Measurements from ENCODE around the gene SNED1. TPM values are rescaled to one million over a fixed set of nuclear protein-coding genes. Genes with fewer than 3 reads are reported as not detected.

SNED1 gene
- total RNA-seq (2014; rRNA removed; shearing (Covaris generic)): 0.07 and 2.2 TPM in 2 replicates

DNA sequence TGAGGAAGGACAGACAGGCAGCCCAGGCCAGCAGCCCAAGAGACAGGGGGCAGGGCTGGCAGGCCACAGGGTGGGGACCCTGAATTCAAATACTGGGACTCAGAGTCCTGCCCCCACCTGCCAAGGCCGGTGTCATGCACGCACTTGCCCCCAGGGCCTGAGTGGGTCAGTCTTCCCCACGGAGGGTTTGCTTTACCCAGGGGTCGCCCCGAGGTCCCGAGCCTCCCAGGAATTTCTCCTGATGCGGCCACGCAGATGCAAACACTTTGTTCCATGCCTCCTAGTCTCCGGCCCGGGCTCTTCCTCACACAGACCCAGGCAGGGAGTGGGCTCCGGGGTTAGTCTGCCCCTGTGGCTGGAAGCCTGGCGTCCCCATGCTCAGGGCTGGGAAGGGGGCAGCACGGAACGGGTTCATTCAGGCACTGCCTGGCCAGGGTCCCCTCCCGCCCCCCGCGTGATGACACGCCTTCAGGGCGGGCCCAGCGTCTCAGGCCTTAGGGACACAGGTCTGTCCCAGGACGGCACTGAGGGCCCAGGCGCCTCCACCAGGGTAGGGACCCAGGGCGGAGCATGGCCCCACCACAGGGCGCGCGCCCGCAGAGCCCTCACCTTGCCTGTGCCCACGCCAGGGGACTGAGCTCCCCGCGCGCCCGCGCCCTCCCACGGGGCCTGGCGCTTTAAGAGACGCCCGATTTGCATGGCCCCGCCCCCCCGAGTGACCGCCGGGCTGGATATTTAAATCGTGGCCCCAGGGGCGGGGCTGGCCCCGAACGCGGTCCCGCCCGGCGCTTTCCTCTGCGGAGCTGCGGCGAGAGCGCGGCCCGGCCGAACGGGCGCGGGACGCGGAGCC, at the start of gene SNED1:
Gene SNED1 (plus strand): TSS at position 763 of the 850 bp plus-strand sequence. CDS start 220 bp downstream, outside the sequence.
- in situ Hi-C loops (cut with HindIII; ENCODE audit: low sequenced_read_pairs): no loop called here
- peak; percentile 80 for DNase-seq (ENCODE audit: low spot score)

DNA sequence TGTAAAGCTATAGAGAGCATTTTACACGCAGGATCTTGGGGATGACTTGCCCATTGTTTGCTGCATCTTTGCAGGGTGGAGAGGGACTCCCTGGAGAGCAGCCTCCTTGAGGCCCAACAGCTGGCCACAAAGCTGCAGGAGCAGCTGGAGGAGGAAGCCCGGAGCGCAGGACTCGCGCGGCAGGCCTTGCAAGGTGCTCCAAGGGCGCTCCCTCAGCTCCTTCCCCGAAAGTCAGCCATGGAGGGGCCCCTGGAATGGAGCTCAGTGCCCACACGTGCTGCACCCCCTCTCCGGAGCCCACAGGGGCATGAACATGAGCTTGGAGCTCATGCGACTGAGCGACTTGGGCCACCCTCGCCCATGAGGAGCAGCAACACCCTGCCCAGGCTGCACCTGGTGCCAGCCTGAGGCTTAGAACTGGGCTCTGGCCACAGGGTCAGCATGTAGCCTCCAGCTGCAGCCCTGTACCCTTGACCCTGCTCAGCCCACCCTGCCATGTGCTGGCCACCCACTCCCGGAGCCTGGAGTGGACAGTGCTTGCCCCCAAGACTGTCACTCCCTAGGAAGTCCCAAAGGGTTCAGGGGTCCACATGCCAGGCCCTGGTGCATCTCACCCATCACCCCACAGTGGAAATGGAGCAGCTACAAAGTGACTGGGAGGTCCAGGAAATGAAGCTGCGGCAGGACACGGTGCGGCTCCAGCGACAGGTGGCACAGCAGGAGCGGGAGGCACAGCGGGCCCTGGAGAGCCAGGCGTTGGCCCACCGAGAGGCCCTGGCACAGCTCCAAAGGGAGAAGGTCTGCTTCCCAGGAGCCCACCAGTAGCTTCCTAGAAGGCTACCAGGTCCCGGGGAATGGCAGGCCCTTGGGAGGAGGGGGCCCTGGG, 49.3 kb upstream of the SNED1 start:
- in situ Hi-C loops (cut with HindIII; ENCODE audit: low sequenced_read_pairs): no loop called here
- no peak for DNase-seq (ENCODE audit: low spot score)

DNA sequence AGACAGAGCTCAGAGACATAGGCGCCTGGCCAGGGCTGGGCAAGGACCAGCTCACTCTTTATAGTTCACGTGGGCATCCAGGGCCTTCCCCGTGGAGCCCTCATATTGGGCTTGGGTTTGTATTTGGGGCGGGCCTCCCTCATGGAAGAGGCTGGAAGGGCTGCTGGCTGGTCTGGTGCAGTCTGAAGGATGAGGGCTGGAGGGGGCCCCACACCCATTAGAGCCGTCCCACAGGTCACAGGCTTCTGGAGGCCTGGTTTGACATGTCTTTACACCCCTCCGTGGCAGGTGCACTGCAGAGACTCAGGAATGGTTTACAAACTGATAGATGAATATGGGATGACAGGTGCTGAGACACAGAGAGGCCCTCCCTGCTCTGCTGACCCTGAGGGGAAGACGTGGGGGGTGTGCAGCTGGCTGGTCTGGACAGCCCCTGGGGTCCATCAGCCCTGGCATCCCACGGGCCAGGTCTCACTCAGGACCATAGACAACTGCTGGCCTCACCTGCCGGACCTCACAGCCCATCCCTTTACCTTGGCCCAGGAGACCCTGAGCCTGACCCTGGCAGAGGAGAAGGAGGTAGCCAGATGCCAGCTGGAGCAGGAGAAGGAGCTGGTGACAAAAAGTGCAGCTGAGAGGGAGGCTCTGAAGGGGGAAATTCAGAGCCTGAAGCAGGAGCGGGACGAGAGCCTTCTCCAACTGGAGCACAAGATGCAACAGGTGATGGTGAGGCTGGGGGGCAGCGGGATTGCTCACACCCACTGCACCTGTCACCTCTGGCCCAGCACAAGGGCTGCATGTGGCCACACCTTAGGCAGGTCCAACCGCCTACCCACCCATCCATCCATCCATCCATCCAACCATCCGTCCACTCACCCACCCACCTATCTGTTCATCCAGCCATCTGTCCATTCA, 48.4 kb upstream of the SNED1 start:
- in situ Hi-C loops (cut with HindIII; ENCODE audit: low sequenced_read_pairs): no loop called here
- no peak for DNase-seq (ENCODE audit: low spot score)

GRCh38 chr2:240951045-240951594, 47.3 kb upstream of the SNED1 start:
- DNase-seq (ENCODE audit: low spot score): no peak
- in situ Hi-C loops (cut with HindIII; ENCODE audit: low sequenced_read_pairs): no loop called here

DNA sequence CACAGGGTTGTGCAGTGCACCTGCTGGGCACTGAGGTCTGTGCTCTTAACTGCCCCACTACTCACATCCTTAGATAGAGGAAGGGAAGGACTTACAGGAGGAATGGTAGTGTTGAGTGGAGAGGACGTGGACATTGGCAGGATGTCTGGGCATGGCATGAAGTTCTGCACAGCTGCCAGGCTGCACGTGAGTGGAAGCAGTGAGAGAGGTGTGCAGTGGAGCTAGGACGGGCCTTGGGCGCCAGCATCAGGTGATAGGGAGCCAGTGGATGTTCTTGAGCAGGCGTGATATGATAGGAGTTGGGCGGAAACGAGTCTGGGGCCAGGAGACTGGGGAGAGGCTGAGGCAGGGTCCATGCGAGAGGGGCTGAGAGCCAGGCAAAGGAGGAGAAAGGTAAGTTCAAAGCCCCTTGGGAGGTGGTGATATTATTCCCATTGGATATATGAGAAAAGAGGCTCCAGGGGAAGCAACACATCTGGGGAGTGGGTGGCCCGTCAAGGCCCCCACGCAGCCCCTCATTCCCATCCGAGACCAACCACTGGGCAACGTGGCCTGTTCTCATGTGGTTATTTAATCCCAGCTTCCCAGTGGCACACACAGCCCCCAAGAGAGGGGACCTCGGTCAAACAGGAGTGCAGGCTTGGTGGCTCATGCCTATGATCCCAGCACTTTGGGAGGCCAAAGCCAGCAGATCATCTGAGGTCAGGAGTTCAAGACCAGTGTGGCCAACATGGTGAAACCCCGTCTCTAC, 45.7 kb upstream of the SNED1 start:
- in situ Hi-C loops (cut with HindIII; ENCODE audit: low sequenced_read_pairs): no loop called here
- DNase-seq (ENCODE audit: low spot score): no peak

DNA sequence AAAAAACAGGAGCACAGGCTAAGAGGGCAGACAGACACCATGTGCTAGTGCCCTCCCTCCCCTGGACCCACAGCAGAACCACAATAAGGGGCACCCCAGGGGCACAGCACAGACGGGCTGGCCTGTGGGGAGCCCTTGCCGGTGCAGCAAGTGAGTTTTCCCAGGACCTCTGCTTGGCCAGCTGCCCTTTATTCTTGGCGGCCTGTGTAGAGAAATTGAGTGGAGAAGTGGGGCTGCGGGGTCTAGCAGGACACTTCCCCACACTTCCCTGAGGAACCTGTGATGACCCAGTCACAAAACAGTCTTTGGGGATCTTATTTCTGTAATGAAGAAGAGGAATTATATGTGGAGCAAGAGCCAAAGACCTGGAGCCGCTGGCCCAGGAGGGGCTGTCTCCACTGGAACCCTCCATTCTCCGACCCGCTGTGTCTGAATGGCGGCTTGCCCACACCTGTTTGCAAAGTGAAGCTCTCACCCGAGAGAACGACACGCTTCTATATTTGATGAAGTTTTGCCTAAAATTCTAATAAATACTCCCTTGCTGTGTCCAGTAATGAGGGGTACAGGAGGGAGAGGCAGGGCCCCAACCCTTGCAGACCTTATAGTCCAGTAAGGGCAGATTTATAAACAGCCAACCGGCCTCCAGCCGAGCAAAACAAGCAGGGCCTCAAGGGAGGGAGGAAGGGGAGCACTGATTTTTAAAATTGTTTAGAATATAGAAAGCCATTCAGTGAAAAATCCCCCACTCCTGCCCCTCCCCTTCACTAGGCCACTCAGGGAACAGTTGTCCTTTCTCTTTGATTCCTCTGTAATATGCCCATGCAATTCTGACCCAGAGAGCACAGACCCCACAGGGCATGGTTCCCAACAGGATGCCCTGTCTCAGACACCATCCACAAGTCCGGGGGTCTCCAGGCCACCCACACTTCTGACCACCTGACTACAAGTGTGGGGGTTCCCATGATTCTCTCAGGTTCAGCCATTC, 44.7 kb upstream of the SNED1 start:
- DNase-seq (ENCODE audit: low spot score): no peak
- in situ Hi-C loops (cut with HindIII; ENCODE audit: low sequenced_read_pairs): no loop called here

DNA sequence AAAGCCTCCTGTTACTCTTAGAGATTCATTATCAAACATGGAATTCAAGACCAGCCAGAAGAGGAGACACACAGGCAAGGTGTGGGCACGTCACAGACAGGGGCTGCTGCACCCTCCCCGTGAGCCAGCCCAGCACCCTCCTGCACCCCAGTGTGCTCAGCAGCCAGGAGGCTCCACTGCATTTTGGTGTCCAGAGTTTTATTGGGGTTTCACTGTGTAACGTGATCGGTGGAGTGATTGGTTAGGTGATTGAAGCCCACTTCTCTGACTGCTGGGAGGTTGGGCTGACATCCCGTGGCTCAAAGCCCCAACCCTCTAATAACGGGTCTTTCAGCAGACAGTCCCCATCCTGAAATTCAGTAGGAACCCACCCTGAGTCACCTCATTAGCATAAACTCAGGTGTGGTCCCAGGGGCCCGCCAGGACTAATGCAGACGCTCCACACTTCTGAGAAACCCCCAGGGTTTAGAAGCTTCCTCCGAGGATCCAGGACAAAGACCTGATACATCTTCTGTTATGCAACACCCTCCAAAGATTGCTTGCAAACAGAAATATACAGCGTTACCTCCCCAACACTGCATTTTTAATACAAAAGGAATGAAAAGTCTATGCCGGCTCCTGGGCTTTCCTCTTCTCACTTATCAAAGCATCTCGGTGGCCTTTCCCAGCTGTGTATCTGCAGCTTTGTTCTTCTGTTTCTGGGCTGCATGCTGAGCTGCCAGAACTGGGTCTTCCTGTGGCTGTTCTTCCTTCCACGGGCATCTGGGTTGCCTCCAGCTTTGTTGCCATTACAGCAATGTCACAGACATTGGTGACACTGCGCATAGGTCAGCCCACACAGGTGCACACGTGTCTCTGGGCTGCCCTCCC, 43.7 kb upstream of the SNED1 start:
- DNase-seq (ENCODE audit: low spot score): no peak
- in situ Hi-C loops (cut with HindIII; ENCODE audit: low sequenced_read_pairs): no loop called here

- no peak for DNase-seq (ENCODE audit: low spot score)
- in situ Hi-C loops (cut with HindIII; ENCODE audit: low sequenced_read_pairs): no loop called here
Observed at GRCh38 chr2:240955306-240956170, 42.9 kb upstream of the SNED1 start.

DNA sequence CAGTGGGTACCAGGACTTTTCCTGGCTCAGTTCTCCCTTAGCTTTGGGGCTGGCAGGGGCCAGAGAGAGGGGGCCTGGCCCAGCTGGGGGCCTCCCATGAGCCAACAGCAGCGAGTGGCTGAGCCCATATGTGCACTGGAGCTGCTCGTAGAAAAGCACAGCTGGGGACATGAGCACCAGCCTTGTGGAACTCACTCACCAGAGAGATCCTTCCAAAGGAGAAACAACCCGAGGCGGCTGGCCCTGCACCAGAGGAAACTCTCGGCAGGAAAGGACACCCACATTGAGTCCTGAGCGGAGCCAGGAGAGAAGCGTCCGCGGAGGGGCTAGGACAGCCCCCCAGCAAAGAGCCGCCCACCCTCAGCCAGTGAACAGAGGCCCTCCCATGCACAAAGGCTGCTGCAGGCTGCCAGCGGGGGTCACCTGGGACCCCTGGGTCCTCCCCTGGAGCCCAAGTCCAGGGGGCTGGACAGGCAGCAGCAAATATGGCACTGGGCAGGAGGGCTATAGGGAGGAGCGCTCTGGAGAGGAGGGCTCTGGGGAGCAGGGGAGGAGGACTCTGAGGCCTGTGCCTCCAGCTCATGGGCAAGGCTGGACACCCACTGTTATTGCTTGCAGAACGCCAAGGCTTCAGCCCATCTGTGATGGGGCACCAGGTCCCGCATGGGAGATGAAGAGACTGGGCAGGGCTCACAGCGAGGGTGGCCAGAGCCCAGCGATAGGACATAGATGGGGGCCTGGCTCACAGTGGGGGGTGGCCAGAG, 42.1 kb upstream of the SNED1 start:
- DNase-seq (ENCODE audit: low spot score): peak; percentile 25
- in situ Hi-C loops (cut with HindIII; ENCODE audit: low sequenced_read_pairs): no loop called here

DNA sequence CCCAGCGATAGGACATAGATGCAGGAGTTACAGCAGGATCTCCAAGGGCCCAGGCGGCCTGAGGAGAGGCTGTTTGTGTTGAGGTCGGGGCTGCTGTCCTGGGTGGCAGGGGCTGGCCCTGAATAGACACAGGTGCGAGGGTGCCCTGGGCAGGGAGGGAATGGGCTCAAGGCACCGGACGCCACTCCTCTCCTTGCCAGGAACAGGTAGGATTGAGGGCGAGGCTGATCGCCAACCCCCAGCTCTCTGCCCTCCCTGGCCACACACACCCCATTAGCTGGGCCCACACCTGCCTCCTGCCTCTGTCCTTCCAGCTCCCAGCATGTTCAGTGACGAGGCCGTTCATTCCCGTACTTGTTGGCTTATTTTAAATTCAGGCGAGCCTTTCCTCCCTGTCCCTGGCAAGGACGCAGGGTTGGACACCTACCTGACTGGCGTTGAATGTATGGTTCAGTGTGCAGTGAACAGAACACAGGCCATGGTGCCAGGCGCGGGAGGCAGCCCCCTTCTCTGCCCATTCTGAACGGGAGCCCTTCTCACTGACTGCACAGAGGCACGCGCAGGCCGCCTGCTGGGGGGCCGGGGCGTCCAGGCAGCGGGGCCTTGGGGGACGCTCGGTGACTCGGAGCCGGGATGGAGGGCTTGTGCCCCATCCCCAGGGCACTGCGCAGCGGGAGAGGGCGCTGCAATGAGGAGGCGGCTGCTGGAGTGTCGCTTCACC, 41.3 kb upstream of the SNED1 start:
- in situ Hi-C loops (cut with HindIII; ENCODE audit: low sequenced_read_pairs): no loop called here
- DNase-seq (ENCODE audit: low spot score): peak; percentile 19

DNA sequence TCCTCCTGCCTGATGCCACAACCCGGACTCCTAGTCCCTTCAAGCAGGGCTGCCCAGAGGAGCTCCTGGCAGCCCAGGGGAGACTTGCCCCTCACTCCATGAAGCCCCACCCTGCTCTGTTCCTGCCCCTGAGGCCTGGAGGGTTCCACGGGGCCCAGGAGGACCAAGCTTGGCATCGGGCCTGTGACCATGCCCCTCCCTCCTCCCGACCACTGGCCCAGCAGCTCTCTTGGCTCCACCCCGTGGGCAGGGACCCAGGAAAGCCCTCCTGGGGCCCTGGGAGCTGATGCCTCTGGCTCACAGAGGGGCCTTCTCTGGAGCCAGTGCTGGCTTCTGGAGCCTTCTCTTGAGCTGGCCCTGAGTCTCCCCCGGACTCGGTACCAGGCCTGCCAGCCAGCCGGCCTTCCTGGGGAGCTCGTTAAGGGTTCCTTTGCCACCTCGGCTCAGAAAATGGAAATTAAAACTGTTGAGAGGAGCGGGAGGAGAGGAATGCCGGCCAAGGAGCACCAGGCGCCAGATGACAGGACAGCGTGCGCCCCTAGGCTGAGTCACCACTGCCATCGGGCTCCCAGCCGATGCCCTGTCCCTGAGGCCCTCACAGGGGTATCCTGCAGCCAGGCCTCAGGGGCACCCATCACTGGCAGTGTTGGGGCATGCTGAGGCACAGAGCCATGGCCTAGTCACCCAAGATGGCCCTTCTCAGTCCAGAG, 40.6 kb upstream of the SNED1 start:
- peak; percentile 49 for DNase-seq (ENCODE audit: low spot score)
- in situ Hi-C loops (cut with HindIII; ENCODE audit: low sequenced_read_pairs): no loop called here

DNA sequence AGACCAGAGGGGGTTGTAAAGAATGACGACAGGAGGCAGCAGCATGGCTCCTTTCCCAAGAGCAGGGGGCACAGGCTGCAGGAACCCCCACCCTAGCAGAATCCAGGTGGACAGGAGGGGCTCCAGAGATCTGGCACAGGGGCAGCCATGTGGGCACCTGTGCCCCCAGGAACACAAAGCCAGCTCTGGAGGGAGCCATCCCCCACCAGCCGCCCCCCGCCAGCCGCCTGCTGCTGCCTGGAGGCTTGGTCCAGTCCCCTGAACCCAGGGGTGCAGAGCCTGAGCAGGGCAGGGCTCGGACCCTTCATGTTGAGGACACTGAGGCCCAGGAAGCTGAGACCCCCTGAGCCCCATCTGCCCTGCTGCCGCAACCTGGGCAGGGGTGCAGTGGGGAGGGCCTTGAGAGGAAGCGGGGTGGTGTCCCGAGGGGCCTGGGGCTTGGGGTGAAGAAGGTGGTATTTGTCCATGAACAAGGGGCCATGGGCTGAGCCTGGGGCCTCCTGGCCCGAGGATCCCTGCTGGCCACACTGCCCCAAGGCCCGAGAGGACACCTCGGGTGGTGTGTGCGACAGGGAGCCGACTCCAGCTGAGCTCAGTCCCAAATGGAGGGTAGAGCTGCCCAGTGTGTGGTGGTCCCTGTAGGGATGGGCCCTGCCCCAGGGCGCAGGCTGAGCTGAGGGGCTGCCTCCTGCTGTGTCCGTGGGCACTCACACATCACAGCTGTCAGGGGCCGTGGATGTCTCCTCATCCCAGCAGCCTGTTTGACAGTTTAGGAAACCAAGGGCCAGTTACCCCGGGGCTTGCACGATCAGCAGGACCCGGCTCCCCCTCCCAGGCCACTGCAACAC, 39.8 kb upstream of the SNED1 start:
- in situ Hi-C loops (cut with HindIII; ENCODE audit: low sequenced_read_pairs): no loop called here
- no peak for DNase-seq (ENCODE audit: low spot score)

Data from G401 (cell line).